ENCODE measurements around the gene SSBP4.

- TF ChIP-seq YY1 (IDR thresholded peaks at IDR 0.05; ENCODE audit: insufficient read depth, insufficient read length), result no peak
- TF ChIP-seq ZNF274 (IDR thresholded peaks at IDR 0.05; ENCODE audit: low read depth, low read length), result no peak
- TF ChIP-seq SUZ12 (IDR thresholded peaks at IDR 0.05; ENCODE audit: extremely low read depth, insufficient read depth, insufficient read length), result no peak
These were observed 33.3 kb upstream of the SSBP4 start, which contains the start of gene GDF15 for GRCh38 chr19:18385675-18386542.
